SJCRH30 (cell line): ENCODE results near the gene ARRB1. TPM values are rescaled to one million over a fixed set of nuclear protein-coding genes. Genes with fewer than 3 reads are reported as not detected.

Experiments
- DNase-seq, 2 experiments: peaks; one replicate each; pipeline ENCODE4 v3.0.0-alpha.2; 2015 to 2020
- H3K27ac ChIP-seq: fragments of 250-450 bp; sonication (Bioruptor Pico); 2 replicates; pipeline ENCODE4 v1.5.1; 2020; ENCODE audit warnings: mild to moderate bottlenecking, moderate library complexity
- H3K27me3 ChIP-seq: fragments of 250-450 bp; sonication (Bioruptor Pico); 2 replicates; pipeline ENCODE4 v1.5.1; 2020; ENCODE audit warnings: mild to moderate bottlenecking, moderate library complexity
- H3K36me3 ChIP-seq: fragments of 250-450 bp; sonication (Bioruptor Pico); 2 replicates; pipeline ENCODE4 v1.5.1; 2020; ENCODE audit warnings: mild to moderate bottlenecking, moderate library complexity
- H3K4me1 ChIP-seq: fragments of 250-450 bp; sonication (Bioruptor Pico); 2 replicates; pipeline ENCODE4 v1.5.1; 2020; ENCODE audit warnings: mild to moderate bottlenecking, moderate library complexity
- H3K4me3 ChIP-seq: fragments of 250-450 bp; sonication (Bioruptor Pico); 2 replicates; pipeline ENCODE4 v1.5.1; 2020; ENCODE audit warnings: mild to moderate bottlenecking, moderate library complexity
- H3K9me3 ChIP-seq: fragments of 250-450 bp; sonication (Bioruptor Pico); replicated peaks from 2 replicates; pipeline ENCODE4 v1.5.1; 2020; ENCODE audit warnings: mild to moderate bottlenecking, moderate library complexity
- total RNA-seq: library from RNA; depleted of rRNA; stranded (reverse); fragments of >200 nt; shearing (Covaris generic); gene quantifications from 2 replicates; pipeline ENCODE4 v1.2.3, GENCODE V29; 2014

ARRB1 gene
- total RNA-seq, 1 experiment from 2014 or later = 121 TPM

- H3K36me3 ChIP-seq = peaks cover 31% of the 10 kb centered on the region
- H3K27ac ChIP-seq = no peak overlapping the region
- no peaks in the 10 kb centered on the region for H3K27me3 ChIP-seq
- no peaks in the 10 kb centered on the region for H3K9me3 ChIP-seq
- H3K4me3 ChIP-seq = no peak overlapping the region
- peaks cover 13% of the 10 kb centered on the region for H3K4me1 ChIP-seq
- DNase-seq = no peak
Measured at GRCh38 chr11:75298191-75298975, 53.1 kb downstream of the ARRB1 start.

- no peak overlapping the region for H3K4me3 ChIP-seq
- H3K9me3 ChIP-seq = no peaks in the 10 kb centered on the region
- H3K4me1 ChIP-seq = peaks cover 19% of the 10 kb centered on the region
- peak in 1 of 2 experiments; percentile 35 for DNase-seq
- no peak overlapping the region; the same call in 1 of the 2 replicates for H3K27ac ChIP-seq
- no peaks in the 10 kb centered on the region for H3K27me3 ChIP-seq
- peaks cover 38% of the 10 kb centered on the region for H3K36me3 ChIP-seq
Measured at GRCh38 chr11:75293903-75294302, 57.6 kb downstream of the ARRB1 start.

GRCh38 chr11:75292943-75293342, 58.5 kb downstream of the ARRB1 start:
- Histone ChIP-seq H3K9me3 (no peaks in the 10 kb centered on the region), H3K4me3 (no peak overlapping the region), H3K27me3 (no peaks in the 10 kb centered on the region), H3K27ac (no peak overlapping the region), H3K4me1 (peaks cover 19% of the 10 kb centered on the region), H3K36me3 (peaks cover 38% of the 10 kb centered on the region)
- no peak for DNase-seq

- Histone ChIP-seq H3K27ac (no peak overlapping the region), H3K27me3 (no peaks in the 10 kb centered on the region), H3K4me3 (no peak overlapping the region), H3K9me3 (no peaks in the 10 kb centered on the region), H3K36me3 (peaks cover 38% of the 10 kb centered on the region), H3K4me1 (peaks cover 19% of the 10 kb centered on the region)
- no peak for DNase-seq
Measured at GRCh38 chr11:75291741-75292140, 59.7 kb downstream of the ARRB1 start.

- peaks cover 19% of the 10 kb centered on the region for H3K4me1 ChIP-seq
- DNase-seq = no peak
- peaks cover 37% of the 10 kb centered on the region for H3K36me3 ChIP-seq
- H3K4me3 ChIP-seq = no peak overlapping the region
- no peaks in the 10 kb centered on the region for H3K27me3 ChIP-seq
- no peaks in the 10 kb centered on the region for H3K9me3 ChIP-seq
- no peak overlapping the region for H3K27ac ChIP-seq
Measured at GRCh38 chr11:75289919-75290318, 61.5 kb downstream of the ARRB1 start.

GRCh38 chr11:75289511-75289760, 62.0 kb downstream of the ARRB1 start:
- H3K9me3 ChIP-seq = no peaks in the 10 kb centered on the region
- no peak overlapping the region for H3K27ac ChIP-seq
- no peak overlapping the region for H3K4me3 ChIP-seq
- DNase-seq = no peak
- H3K4me1 ChIP-seq = peaks cover 14% of the 10 kb centered on the region
- no peaks in the 10 kb centered on the region for H3K27me3 ChIP-seq
- peaks cover 37% of the 10 kb centered on the region for H3K36me3 ChIP-seq

GRCh38 chr11:75287579-75287978, 63.9 kb downstream of the ARRB1 start:
- no peak overlapping the region for H3K27ac ChIP-seq
- no peaks in the 10 kb centered on the region for H3K9me3 ChIP-seq
- H3K4me3 ChIP-seq = no peak overlapping the region
- peaks cover 42% of the 10 kb centered on the region for H3K36me3 ChIP-seq
- no peaks in the 10 kb centered on the region for H3K4me1 ChIP-seq
- H3K27me3 ChIP-seq = no peaks in the 10 kb centered on the region
- no peak for DNase-seq

GRCh38 chr11:75286826-75287465, 64.5 kb downstream of the ARRB1 start:
- Histone ChIP-seq H3K4me3 (no peak overlapping the region), H3K27ac (no peak overlapping the region), H3K27me3 (no peaks in the 10 kb centered on the region), H3K36me3 (peaks cover 48% of the 10 kb centered on the region), H3K4me1 (no peaks in the 10 kb centered on the region), H3K9me3 (no peaks in the 10 kb centered on the region)
- DNase-seq = no peak

GRCh38 chr11:75285776-75286360, 65.6 kb downstream of the ARRB1 start:
- Histone ChIP-seq H3K4me1 (no peaks in the 10 kb centered on the region), H3K4me3 (no peak overlapping the region)

GRCh38 chr11:75283391-75283931, 68.0 kb downstream of the ARRB1 start:
- H3K36me3 ChIP-seq = peaks cover 63% of the 10 kb centered on the region
- H3K27ac ChIP-seq = no peak overlapping the region
- no peak overlapping the region for H3K4me3 ChIP-seq
- DNase-seq = no peak
- H3K9me3 ChIP-seq = no peaks in the 10 kb centered on the region
- H3K27me3 ChIP-seq = no peaks in the 10 kb centered on the region
- no peaks in the 10 kb centered on the region; the same call in 1 of the 2 replicates for H3K4me1 ChIP-seq

More at GRCh38 chr11:75285776-75286360, 65.6 kb downstream of the ARRB1 start:
- no peaks in the 10 kb centered on the region for H3K9me3 ChIP-seq
- no peak overlapping the region for H3K27ac ChIP-seq
- no peak for DNase-seq
- H3K36me3 ChIP-seq = peaks cover 57% of the 10 kb centered on the region
- H3K27me3 ChIP-seq = no peaks in the 10 kb centered on the region

GRCh38 chr11:75281469-75282095, 69.9 kb downstream of the ARRB1 start:
- Histone ChIP-seq H3K9me3 (no peaks in the 10 kb centered on the region), H3K36me3 (peaks cover 77% of the 10 kb centered on the region), H3K4me1 (no peaks in the 10 kb centered on the region; the same call in 1 of the 2 replicates), H3K27ac (no peak overlapping the region), H3K4me3 (no peak overlapping the region), H3K27me3 (no peaks in the 10 kb centered on the region)
- no peak for DNase-seq

- Histone ChIP-seq H3K4me1 (no peaks in the 10 kb centered on the region; the same call in 1 of the 2 replicates), H3K4me3 (no peak overlapping the region), H3K27me3 (no peaks in the 10 kb centered on the region), H3K36me3 (peaks cover 78% of the 10 kb centered on the region), H3K9me3 (no peaks in the 10 kb centered on the region), H3K27ac (no peak overlapping the region)
- no peak for DNase-seq
Measured at GRCh38 chr11:75280770-75281468, 70.5 kb downstream of the ARRB1 start.

- H3K27me3 ChIP-seq = no peaks in the 10 kb centered on the region
- no peak overlapping the region for H3K27ac ChIP-seq
- peaks cover 80% of the 10 kb centered on the region for H3K36me3 ChIP-seq
- no peak overlapping the region for H3K4me3 ChIP-seq
- no peaks in the 10 kb centered on the region; the same call in 1 of the 2 replicates for H3K4me1 ChIP-seq
- H3K9me3 ChIP-seq = no peaks in the 10 kb centered on the region
- DNase-seq = peak; percentile 84 to 91
Measured at GRCh38 chr11:75280227-75280701, 71.2 kb downstream of the ARRB1 start.

GRCh38 chr11:75279273-75279672, 72.2 kb downstream of the ARRB1 start:
- no peak for DNase-seq
- H3K27me3 ChIP-seq = no peaks in the 10 kb centered on the region
- no peaks in the 10 kb centered on the region for H3K9me3 ChIP-seq
- H3K27ac ChIP-seq = no peak overlapping the region
- H3K36me3 ChIP-seq = peaks cover 79% of the 10 kb centered on the region
- H3K4me1 ChIP-seq = no peaks in the 10 kb centered on the region; the same call in 1 of the 2 replicates
- H3K4me3 ChIP-seq = no peak overlapping the region
